ENCODE results near the gene SEMG1.

- TF ChIP-seq RXRA (IDR thresholded peaks at IDR 0.05) = no peak
- TF ChIP-seq EGR1 (IDR thresholded peaks at IDR 0.05; ENCODE audit: low read depth in 2 of 2) = no peak
- no peak for TF ChIP-seq CTCF (IDR thresholded peaks at IDR 0.05; ENCODE audit: low read depth, low read length, missing input control)
Measured at GRCh38 chr20:45193331-45193730, 13.5 kb upstream of the SEMG1 start.
